Fibroblast of skin of left biceps (primary cell): ENCODE data around the gene SYNDIG1.
A peak's percentile ranks its signal among the peaks of the same experiment; 100 is the strongest.
"Not testable (repeated sequence)": the region's sequence is repeated elsewhere in the genome, so short reads cannot be mapped to it uniquely, and the experiment has no call there.

Source experiments
- DNase-seq, 2 experiments: peaks; one replicate each; pipeline ENCODE4 v3.0.0-alpha.2; 2013; ENCODE audit warnings: low read depth in 2 of 2

SYNDIG1 gene

GRCh38 chr20:24493181-24493580, 23.8 kb downstream of the SYNDIG1 start:
- DNase-seq = no peak

GRCh38 chr20:24493661-24494459, 24.4 kb downstream of the SYNDIG1 start:
- no peak for DNase-seq

GRCh38 chr20:24494460-24494920, 25.1 kb downstream of the SYNDIG1 start:
- no peak for DNase-seq

- no peak for DNase-seq
Observed at GRCh38 chr20:24495266-24495665, 25.8 kb downstream of the SYNDIG1 start.

- DNase-seq = no peak
Observed at GRCh38 chr20:24497851-24498250, 28.4 kb downstream of the SYNDIG1 start.

GRCh38 chr20:24498641-24499040, 29.2 kb downstream of the SYNDIG1 start:
- no peak for DNase-seq

GRCh38 chr20:24499472-24499871, 30.0 kb downstream of the SYNDIG1 start:
- DNase-seq = no peak

- DNase-seq = peak; percentile 76
Observed at GRCh38 chr20:24501764-24502556, 32.5 kb downstream of the SYNDIG1 start.

GRCh38 chr20:24502661-24503060, 33.2 kb downstream of the SYNDIG1 start:
- no peak for DNase-seq

GRCh38 chr20:24503352-24503931, 34.0 kb downstream of the SYNDIG1 start:
- DNase-seq = peak; percentile 15 to 16

GRCh38 chr20:24504331-24505285, 35.2 kb downstream of the SYNDIG1 start:
- DNase-seq = no peak

- no peak for DNase-seq
Observed at GRCh38 chr20:24506146-24506545, 36.7 kb downstream of the SYNDIG1 start.

GRCh38 chr20:24506696-24507095, 37.3 kb downstream of the SYNDIG1 start:
- DNase-seq = no peak

GRCh38 chr20:24507182-24507853, 37.9 kb downstream of the SYNDIG1 start:
- DNase-seq = no peak

- not testable (repeated sequence) for DNase-seq
Observed at GRCh38 chr20:24512441-24512840, 43.0 kb downstream of the SYNDIG1 start.

- no peak for DNase-seq
Observed at GRCh38 chr20:24518515-24518914, 49.1 kb downstream of the SYNDIG1 start.

- no peak for DNase-seq
Observed at GRCh38 chr20:24519476-24519875, 50.0 kb downstream of the SYNDIG1 start.

- no peak for DNase-seq
Observed at GRCh38 chr20:24521032-24521431, 51.6 kb downstream of the SYNDIG1 start.

GRCh38 chr20:24522452-24523330, 53.3 kb downstream of the SYNDIG1 start:
- no peak for DNase-seq

GRCh38 chr20:24523661-24524060, 54.2 kb downstream of the SYNDIG1 start:
- DNase-seq = no peak
